Liver (tissue), 9 donors: ENCODE measurements around the gene ARHGEF33. TPM values are rescaled to one million over a fixed set of nuclear protein-coding genes. Genes with fewer than 3 reads are reported as not detected.
A peak's percentile ranks its signal among the peaks of the same experiment; 100 is the strongest.

Source experiments
- DNase-seq: peaks from one replicate; pipeline ENCODE4 v3.0.0-alpha.2; 2017; ENCODE audit warnings: low spot score
- H3K27ac ChIP-seq, 2 donors: one replicate each; pipeline ENCODE4 v1.7.0; 2013; ENCODE audit warnings: inconsistent platforms in 2 of 2, low read length in 2 of 2, control low read depth in 1 of 2, low read depth in 1 of 2, mild to moderate bottlenecking in 1 of 2
- H3K27me3 ChIP-seq, 4 donors: one replicate each; pipeline versions ENCODE4 v1.6.1 to v1.7.0; 2013; ENCODE audit warnings: low read length in 3 of 4, inconsistent platforms in 1 of 4, mild to moderate bottlenecking in 1 of 4, moderate library complexity in 1 of 4; ENCODE audit not compliant: control insufficient read depth in 4 of 4, insufficient read depth in 4 of 4
- H3K36me3 ChIP-seq, 4 donors: one replicate each; pipeline versions ENCODE4 v1.6.1 to v1.7.0; 2013; ENCODE audit warnings: low read length in 3 of 4, mild to moderate bottlenecking in 3 of 4, low read depth in 1 of 4, moderate library complexity in 1 of 4; ENCODE audit not compliant: control insufficient read depth in 4 of 4, insufficient read depth in 3 of 4
- H3K4me1 ChIP-seq, 4 donors: one replicate each; pipeline versions ENCODE4 v1.6.1 to v1.7.0; 2013; ENCODE audit warnings: low read length in 3 of 4, mild to moderate bottlenecking in 3 of 4, moderate library complexity in 1 of 4; ENCODE audit not compliant: control insufficient read depth in 4 of 4, insufficient read depth in 4 of 4
- H3K4me3 ChIP-seq, 3 donors: one replicate each; pipeline versions ENCODE4 v1.6.1 to v1.7.0; 2013; ENCODE audit warnings: low read length in 3 of 3, control low read depth in 1 of 3, low read depth in 1 of 3, mild to moderate bottlenecking in 1 of 3
- H3K9ac ChIP-seq, 2 donors: one replicate each; pipeline ENCODE4 v1.7.0; 2013; ENCODE audit warnings: low read length in 2 of 2, mild to moderate bottlenecking in 2 of 2, moderate library complexity in 2 of 2, control low read depth in 1 of 2, low read depth in 1 of 2
- H3K9me3 ChIP-seq, 4 donors: one replicate each; pipeline versions ENCODE4 v1.6.1 to v1.7.0; 2013; ENCODE audit warnings: low read length in 3 of 4; ENCODE audit not compliant: control insufficient read depth in 4 of 4
- ATF3 ChIP-seq: IDR thresholded peaks from 2 replicates; pipeline ENCODE4 v1.6.1; 2016; ENCODE audit warnings: antibody characterized with exemption
- CTCF ChIP-seq: fragments of 150-350 bp; IDR thresholded peaks from 2 replicates; pipeline ENCODE4 v1.5.1; 2017; ENCODE audit warnings: improper control_type of control experiment, low read depth, low read length; ENCODE audit not compliant: missing input control
- EGR1 ChIP-seq, 2 donors: IDR thresholded peaks; 2 replicates each; pipeline ENCODE4 v1.6.1; 2016 to 2018; ENCODE audit warnings: antibody characterized with exemption in 2 of 2, low read depth in 2 of 2
- FOXA1 ChIP-seq: IDR thresholded peaks from 2 replicates; pipeline ENCODE4 v1.6.1; 2016; ENCODE audit warnings: antibody characterized with exemption
- FOXA2 ChIP-seq: IDR thresholded peaks from 2 replicates; pipeline ENCODE4 v1.6.1; 2016; ENCODE audit warnings: antibody characterized with exemption
- GABPA ChIP-seq, 2 donors: IDR thresholded peaks in 1 of 2; conservative IDR thresholded peaks in 1 of 2; 2 replicates each; pipeline ENCODE4 v1.6.1; 2016; ENCODE audit warnings: antibody characterized with exemption in 2 of 2, mild to moderate bottlenecking in 1 of 2, moderate library complexity in 1 of 2
- HNF4A ChIP-seq, 2 donors: conservative IDR thresholded peaks; 2 replicates each; pipeline ENCODE4 v1.6.1; 2016; ENCODE audit warnings: antibody characterized with exemption in 2 of 2, mild to moderate bottlenecking in 2 of 2
- HNF4G ChIP-seq: IDR thresholded peaks from 2 replicates; pipeline ENCODE4 v1.6.1; 2016; ENCODE audit warnings: antibody characterized with exemption
- JUND ChIP-seq, 2 donors: IDR thresholded peaks; 2 replicates each; pipeline ENCODE4 v1.6.1; 2016; ENCODE audit warnings: antibody characterized with exemption in 2 of 2
- MAX ChIP-seq: IDR thresholded peaks from 2 replicates; pipeline ENCODE4 v1.6.1; 2016; ENCODE audit warnings: antibody characterized with exemption
- NR2F2 ChIP-seq: IDR thresholded peaks from 2 replicates; pipeline ENCODE4 v1.6.1; 2016; ENCODE audit warnings: antibody characterized with exemption
- RAD21 ChIP-seq, 2 donors: IDR thresholded peaks; 2 replicates each; pipeline ENCODE4 v1.6.1; 2016; ENCODE audit warnings: antibody characterized with exemption in 2 of 2, mild to moderate bottlenecking in 2 of 2
- REST ChIP-seq: IDR thresholded peaks from 2 replicates; pipeline ENCODE4 v1.6.1; 2016; ENCODE audit warnings: antibody characterized with exemption, mild to moderate bottlenecking
- SP1 ChIP-seq: IDR thresholded peaks from 2 replicates; pipeline ENCODE4 v1.6.1; 2018; ENCODE audit warnings: antibody characterized with exemption, mild to moderate bottlenecking
- TAF1 ChIP-seq: conservative IDR thresholded peaks from 2 replicates; pipeline ENCODE4 v1.6.1; 2016; ENCODE audit warnings: antibody characterized with exemption, mild to moderate bottlenecking
- YY1 ChIP-seq: IDR thresholded peaks from 2 replicates; pipeline ENCODE4 v1.6.1; 2016; ENCODE audit warnings: antibody characterized with exemption, mild to moderate bottlenecking
- ZBTB33 ChIP-seq: IDR thresholded peaks from 2 replicates; pipeline ENCODE4 v1.6.1; 2016; ENCODE audit warnings: antibody characterized with exemption
- WGBS: extraction: QIAGEN DNeasy Blood & Tissue Kit; methylation state at CpG from one replicate; pipeline ENCODE4 v1.1.7; 2013; 5-methylcytosine and 5-hydroxymethylcytosine counted together
- polyA plus RNA-seq, 2 donors: library from polyadenylated mRNA; stranded (reverse) in 1 of 2; unstranded in 1 of 2; fragments of 200-250 nt in 1 of 2; fragments of >200 nt in 1 of 2; fragmentation: Nextera tagmentation in 1 of 2; extraction: Ambion mirVana in 1 of 2; gene quantifications; one replicate each; pipeline versions ENCODE4 v1.2.1 to v1.2.3, GENCODE V29; 2013 to 2015
- total RNA-seq, 2 donors: library from RNA; depleted of rRNA; stranded (reverse); fragments of >200 nt; gene quantifications; one replicate each; pipeline ENCODE4 v1.2.3, GENCODE V29; 2014
- donor health status: healthy.
- donor health status: healthy.
- donor health status: healthy.
- donor health status: healthy.
- donor health status: healthy.

The ARHGEF33 gene
- total and polyA plus RNA-seq, 4 donors: 0.05 to 0.33 (median 0.08) TPM; not detected in 1

GRCh38 chr2:38876407-38876806 is 13.3 kb upstream of the ARHGEF33 start:
- H3K9me3 ChIP-seq: no peaks in the 10 kb centered on the region
- H3K36me3 ChIP-seq: peaks cover 0 to 5% (median 1%) of the 10 kb centered on the region in 4 donors
- H3K4me3 ChIP-seq: peak overlapping the region; percentile 68 to 99 (median 94)
- TF ChIP-seq ZBTB33 (no peak), NR2F2 (no peak), RAD21 (IDR thresholded peaks at IDR 0.05) (no peak), TAF1 (no peak), FOXA1 (no peak), ATF3 (no peak), EGR1 (IDR thresholded peaks at IDR 0.05; ENCODE audit: low read depth in 2 of 2) (no peak), REST (no peak), CTCF (no peak), YY1 (no peak), SP1 (no peak), MAX (no peak), GABPA (IDR thresholded peaks at IDR 0.05 in 1 of 2, conservative IDR thresholded peaks at IDR 0.05 in 1 of 2) (no peak), HNF4A (conservative IDR thresholded peaks at IDR 0.05) (no peak), FOXA2 (no peak), HNF4G (no peak)
- no peak for DNase-seq
- no peaks in the 10 kb centered on the region for H3K27me3 ChIP-seq
- peak overlapping the region in 1 of 2 donors; percentile 50 for H3K9ac ChIP-seq
- H3K27ac ChIP-seq: no peak overlapping the region
- WGBS: 38% methylated on average over 10 of the region's 10 CpGs
- peaks cover 1 to 17% (median 12%) of the 10 kb centered on the region in 4 donors for H3K4me1 ChIP-seq

- H3K27me3 ChIP-seq: no peaks in the 10 kb centered on the region
- peaks cover 0 to 1% (median 0%) of the 10 kb centered on the region in 4 donors for H3K36me3 ChIP-seq
- H3K27ac ChIP-seq: no peak overlapping the region
- DNase-seq: no peak
- H3K9ac ChIP-seq: no peak overlapping the region
- H3K4me1 ChIP-seq: no peaks in the 10 kb centered on the region
- TF ChIP-seq MAX (no peak), FOXA1 (no peak), EGR1 (IDR thresholded peaks at IDR 0.05; ENCODE audit: low read depth in 2 of 2) (no peak), NR2F2 (no peak), SP1 (no peak), GABPA (IDR thresholded peaks at IDR 0.05 in 1 of 2, conservative IDR thresholded peaks at IDR 0.05 in 1 of 2) (no peak), YY1 (no peak), ATF3 (no peak), JUND (IDR thresholded peaks at IDR 0.05) (no peak), HNF4G (no peak), FOXA2 (no peak), TAF1 (no peak), RAD21 (IDR thresholded peaks at IDR 0.05) (no peak), REST (no peak)
- no peak overlapping the region for H3K4me3 ChIP-seq
- H3K9me3 ChIP-seq: no peaks in the 10 kb centered on the region
Observed at GRCh38 chr2:38886063-38886462, 3.6 kb upstream of the ARHGEF33 start.
